ENCODE measurements around the gene HRAS. TPM values are rescaled to one million over a fixed set of nuclear protein-coding genes. Genes with fewer than 3 reads are reported as not detected.

The HRAS gene
- total and polyA plus RNA-seq, 2 experiments from 2014 or later = 62.1 to 76.9 TPM

DNA sequence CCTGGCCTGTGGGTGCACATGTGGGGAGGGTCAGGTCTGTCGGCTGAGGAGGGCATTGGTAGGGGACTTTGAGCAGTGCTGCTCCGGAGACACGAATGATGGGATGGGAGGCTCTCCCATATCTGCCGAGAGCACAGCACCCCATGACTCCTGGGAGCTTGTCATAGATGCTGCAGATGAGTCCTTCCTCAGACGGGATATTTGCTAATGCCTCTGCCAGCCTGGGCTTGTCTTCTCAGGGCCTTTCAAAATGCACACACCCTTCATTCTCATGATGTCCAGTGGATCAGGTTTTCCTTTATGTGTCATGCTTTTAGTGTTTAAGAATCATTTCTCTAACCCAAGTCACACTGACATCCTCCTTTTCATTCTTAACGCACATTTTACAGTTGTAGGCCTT lies 20.2 kb downstream of the HRAS start:
- H3K4me1 ChIP-seq (ENCODE audit: insufficient read depth) = peaks cover 9% of the 10 kb centered on the region; the same call in 1 of the 2 replicates
- 67 to 74% methylated on average over 6 of the region's 6 CpGs for WGBS, 2 experiments (ENCODE audit: low coverage in 1 of 2, low lambda C conversion rate in 2 of 2, missing lambda C conversion rate in 2 of 2)
- DNase-seq = peak; percentile 33

DNA sequence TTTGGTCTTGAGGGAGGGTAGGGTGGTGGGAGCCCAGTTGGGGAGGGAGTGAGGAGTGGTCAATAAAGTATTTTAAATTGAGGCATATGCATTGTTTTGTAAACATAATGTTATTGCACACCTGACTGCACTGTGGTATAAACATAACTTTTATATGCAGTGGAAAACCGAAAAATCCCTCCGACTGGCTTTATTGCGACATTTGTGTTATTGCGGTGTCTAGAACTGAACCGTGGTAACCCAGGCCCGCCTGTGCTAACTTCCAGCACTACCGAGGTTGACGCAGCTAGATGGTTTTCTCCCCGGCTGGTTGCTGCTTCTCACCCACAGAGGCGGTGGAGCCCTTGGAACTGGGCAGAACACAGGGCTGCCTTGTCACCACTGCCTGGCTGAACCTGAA lies 20.8 kb downstream of the HRAS start:
- 99% methylated on average over 10 of the region's 10 CpGs for WGBS, 2 experiments (ENCODE audit: low coverage in 1 of 2, low lambda C conversion rate in 2 of 2, missing lambda C conversion rate in 2 of 2)
- Histone ChIP-seq H3K9me2 (ENCODE audit: insufficient read depth) (no peaks in the 10 kb centered on the region), H3K4me1 (ENCODE audit: insufficient read depth) (peaks cover 9% of the 10 kb centered on the region; the same call in 1 of the 2 replicates), H3K79me2 (ENCODE audit: insufficient read depth) (peaks cover 27% of the 10 kb centered on the region), H3K4me2 (ENCODE audit: unreplicated experiment) (no peak overlapping the region), H2AFZ (no peak overlapping the region), H3K9me3 (ENCODE audit: low read depth) (no peaks in the 10 kb centered on the region), H3K9ac (no peak overlapping the region), H3K27me3 (replicated peaks; ENCODE audit: insufficient read depth) (no peaks in the 10 kb centered on the region), H3K36me3 (ENCODE audit: low read depth) (peaks cover 3% of the 10 kb centered on the region; the same call in 1 of the 2 replicates), H3K27ac (no peak overlapping the region), H4K20me1 (ENCODE audit: insufficient read depth) (no peaks in the 10 kb centered on the region), H3F3A (ENCODE audit: insufficient read depth) (no peaks in the 10 kb centered on the region), H3K4me3 (no peak overlapping the region)
- DNase-seq = no peak
- TF ChIP-seq EZH2 (IDR thresholded peaks at IDR 0.05; ENCODE audit: insufficient read depth, poor library complexity, severe bottlenecking) (no peak), EZH2phosphoT487 (IDR thresholded peaks at IDR 0.05; ENCODE audit: insufficient read depth, low read depth) (no peak)
- in situ Hi-C loops (cut with MboI) = no loop called here

More for the DNA sequence above, 20.2 kb downstream of the HRAS start:
- no peak overlapping the region for H3K4me2 ChIP-seq (ENCODE audit: unreplicated experiment)
- no peaks in the 10 kb centered on the region for H3K9me3 ChIP-seq (ENCODE audit: low read depth)
- no peak overlapping the region for H3K27ac ChIP-seq
- peaks cover 3% of the 10 kb centered on the region; the same call in 1 of the 2 replicates for H3K36me3 ChIP-seq (ENCODE audit: low read depth)
- in situ Hi-C loops (cut with MboI) = no loop called here
- H4K20me1 ChIP-seq (ENCODE audit: insufficient read depth) = no peaks in the 10 kb centered on the region
- no peaks in the 10 kb centered on the region for H3K9me2 ChIP-seq (ENCODE audit: insufficient read depth)
- H3K9ac ChIP-seq = no peak overlapping the region
- H3K27me3 ChIP-seq (replicated peaks; ENCODE audit: insufficient read depth) = no peaks in the 10 kb centered on the region
- no peak overlapping the region for H2AFZ ChIP-seq
- no peak for TF ChIP-seq EZH2 (IDR thresholded peaks at IDR 0.05; ENCODE audit: insufficient read depth, poor library complexity, severe bottlenecking)
- TF ChIP-seq EZH2phosphoT487 (IDR thresholded peaks at IDR 0.05; ENCODE audit: insufficient read depth, low read depth) = no peak
- H3F3A ChIP-seq (ENCODE audit: insufficient read depth) = no peaks in the 10 kb centered on the region
- no peak overlapping the region for H3K4me3 ChIP-seq
- H3K79me2 ChIP-seq (ENCODE audit: insufficient read depth) = peaks cover 22% of the 10 kb centered on the region

- no peaks in the 10 kb centered on the region for H3K9me3 ChIP-seq (ENCODE audit: low read depth)
- in situ Hi-C loops (cut with MboI) = no loop called here
- no peaks in the 10 kb centered on the region for H3K27me3 ChIP-seq (replicated peaks; ENCODE audit: insufficient read depth)
- peaks cover 13% of the 10 kb centered on the region; the same call in 1 of the 2 replicates for H3K36me3 ChIP-seq (ENCODE audit: low read depth)
- no peak overlapping the region for H3K9ac ChIP-seq
- no peak overlapping the region for H2AFZ ChIP-seq
- no peak overlapping the region for H3K27ac ChIP-seq
- WGBS, 2 experiments (ENCODE audit: low coverage in 1 of 2, low lambda C conversion rate in 2 of 2, missing lambda C conversion rate in 2 of 2) = 94 to 95% methylated on average over 29 of the region's 29 CpGs
- H3K9me2 ChIP-seq (ENCODE audit: insufficient read depth) = no peaks in the 10 kb centered on the region
- peaks cover 42% of the 10 kb centered on the region for H3K79me2 ChIP-seq (ENCODE audit: insufficient read depth)
- H3K4me2 ChIP-seq (ENCODE audit: unreplicated experiment) = no peak overlapping the region
- peaks cover 6% of the 10 kb centered on the region; the same call in 1 of the 2 replicates for H3K4me1 ChIP-seq (ENCODE audit: insufficient read depth)
- DNase-seq = no peak
- H3K4me3 ChIP-seq = no peak overlapping the region
- TF ChIP-seq EZH2 (IDR thresholded peaks at IDR 0.05; ENCODE audit: insufficient read depth, poor library complexity, severe bottlenecking) (no peak), EZH2phosphoT487 (IDR thresholded peaks at IDR 0.05; ENCODE audit: insufficient read depth, low read depth) (no peak)
- H3F3A ChIP-seq (ENCODE audit: insufficient read depth) = no peaks in the 10 kb centered on the region
- H4K20me1 ChIP-seq (ENCODE audit: insufficient read depth) = no peaks in the 10 kb centered on the region
Measured at GRCh38 chr11:512761-513595, 22.4 kb downstream of the HRAS start.

GRCh38 chr11:508956-509355 lies 26.4 kb downstream of the HRAS start:
- Histone ChIP-seq H3K4me2 (ENCODE audit: unreplicated experiment) (no peak overlapping the region), H3K9me3 (ENCODE audit: low read depth) (no peaks in the 10 kb centered on the region), H4K20me1 (ENCODE audit: insufficient read depth) (no peaks in the 10 kb centered on the region), H3F3A (ENCODE audit: insufficient read depth) (peaks cover 12% of the 10 kb centered on the region), H2AFZ (no peak overlapping the region), H3K9me2 (ENCODE audit: insufficient read depth) (no peaks in the 10 kb centered on the region), H3K36me3 (ENCODE audit: low read depth) (peaks cover 13% of the 10 kb centered on the region; the same call in 1 of the 2 replicates), H3K4me3 (no peak overlapping the region), H3K9ac (no peak overlapping the region), H3K27ac (no peak overlapping the region), H3K4me1 (ENCODE audit: insufficient read depth) (peaks cover 12% of the 10 kb centered on the region), H3K79me2 (ENCODE audit: insufficient read depth) (peaks cover 54% of the 10 kb centered on the region), H3K27me3 (replicated peaks; ENCODE audit: insufficient read depth) (no peaks in the 10 kb centered on the region)
- WGBS, 2 experiments (ENCODE audit: low coverage in 1 of 2, low lambda C conversion rate in 2 of 2, missing lambda C conversion rate in 2 of 2) = 83 to 87% methylated on average over 5 of the region's 5 CpGs
- in situ Hi-C loops (cut with MboI) = no loop called here
- TF ChIP-seq EZH2phosphoT487 (IDR thresholded peaks at IDR 0.05; ENCODE audit: insufficient read depth, low read depth) (no peak), EZH2 (IDR thresholded peaks at IDR 0.05; ENCODE audit: insufficient read depth, poor library complexity, severe bottlenecking) (no peak)
- no peak for DNase-seq

Measured in GM23248 (cell line).